Epithelial cell of esophagus (primary cell): ENCODE measurements around the gene ZDHHC1.

Experiments used
- DNase-seq: peaks from one replicate; pipeline ENCODE4 v3.0.0; 2010; ENCODE audit warnings: low read depth
- H3K4me3 ChIP-seq: 2 replicates; pipeline ENCODE4 v1.5.1; 2011; ENCODE audit warnings: mild to moderate bottlenecking, low read length, control low read depth
- TF ChIP-seq, protein P1 (sequence below): IDR thresholded peaks from 2 replicates; pipeline ENCODE4 v1.5.1; 2011; ENCODE audit warnings: low read depth, mild to moderate bottlenecking, low read length, control low read depth, inconsistent platforms; ENCODE audit not compliant: insufficient read depth; ENCODE audit errors: missing control alignments

The ZDHHC1 gene, protein sequence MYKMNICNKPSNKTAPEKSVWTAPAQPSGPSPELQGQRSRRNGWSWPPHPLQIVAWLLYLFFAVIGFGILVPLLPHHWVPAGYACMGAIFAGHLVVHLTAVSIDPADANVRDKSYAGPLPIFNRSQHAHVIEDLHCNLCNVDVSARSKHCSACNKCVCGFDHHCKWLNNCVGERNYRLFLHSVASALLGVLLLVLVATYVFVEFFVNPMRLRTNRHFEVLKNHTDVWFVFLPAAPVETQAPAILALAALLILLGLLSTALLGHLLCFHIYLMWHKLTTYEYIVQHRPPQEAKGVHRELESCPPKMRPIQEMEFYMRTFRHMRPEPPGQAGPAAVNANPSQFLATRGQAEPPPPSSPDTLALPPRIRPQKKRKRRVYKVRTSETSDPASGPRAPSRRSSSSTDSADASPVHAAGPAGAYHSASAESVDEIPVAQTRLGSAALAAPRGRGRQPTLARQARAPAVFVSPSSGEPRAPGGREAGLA

DNA sequence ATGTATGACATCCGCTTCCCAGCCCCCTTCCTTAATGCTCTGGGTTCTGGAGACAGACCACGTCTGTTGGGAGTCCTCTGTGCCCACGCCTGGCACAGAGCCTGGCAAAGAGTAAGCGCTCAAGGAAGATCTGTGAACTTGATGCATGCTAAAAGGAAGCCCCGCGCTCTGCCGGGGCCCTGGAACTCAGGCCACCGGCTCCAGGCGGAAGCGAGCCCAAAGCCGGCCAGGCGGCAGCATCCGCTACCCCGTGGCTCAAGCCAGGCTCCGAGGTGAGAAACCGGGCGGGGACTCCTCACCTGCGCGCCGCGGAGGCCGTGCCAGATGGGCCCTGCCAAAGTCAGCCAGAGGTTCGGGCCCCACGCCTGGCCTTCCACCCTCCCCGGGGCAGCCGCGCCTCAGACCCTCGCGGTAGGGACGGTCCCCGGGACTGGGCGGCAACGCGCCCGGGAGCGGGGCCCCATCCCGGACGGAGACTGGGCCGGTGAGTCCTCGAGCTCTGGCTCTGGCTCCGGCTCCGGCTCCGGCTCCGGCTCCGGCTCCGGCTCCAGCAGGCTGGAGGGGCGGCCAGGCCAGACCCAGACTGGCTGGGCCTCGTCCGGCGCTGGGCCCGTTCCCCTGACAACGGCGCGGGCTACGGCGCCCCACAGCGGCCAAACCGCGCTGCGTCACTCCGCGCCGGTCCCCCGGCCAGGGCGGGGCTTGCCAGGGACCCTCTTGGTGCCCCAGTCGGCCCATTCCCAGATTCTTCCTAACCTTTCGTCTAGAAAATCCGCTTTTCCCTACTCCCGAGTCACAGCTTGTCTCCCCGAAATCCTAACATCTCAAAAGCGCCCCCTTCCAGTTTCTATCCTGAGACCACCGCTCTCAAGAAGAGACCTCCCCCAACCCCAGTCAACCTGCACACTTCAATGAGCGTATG lies at the start of gene ZDHHC1:
Gene ZDHHC1 (minus strand): TSS at position 606 of the 922 bp plus-strand sequence. CDS start 8,702 bp downstream, outside the sequence.
- peak; percentile 64 for DNase-seq
- peak within 1 kb of the TSS; percentile 59 for H3K4me3 ChIP-seq
- TF ChIP-seq, protein P1, sequence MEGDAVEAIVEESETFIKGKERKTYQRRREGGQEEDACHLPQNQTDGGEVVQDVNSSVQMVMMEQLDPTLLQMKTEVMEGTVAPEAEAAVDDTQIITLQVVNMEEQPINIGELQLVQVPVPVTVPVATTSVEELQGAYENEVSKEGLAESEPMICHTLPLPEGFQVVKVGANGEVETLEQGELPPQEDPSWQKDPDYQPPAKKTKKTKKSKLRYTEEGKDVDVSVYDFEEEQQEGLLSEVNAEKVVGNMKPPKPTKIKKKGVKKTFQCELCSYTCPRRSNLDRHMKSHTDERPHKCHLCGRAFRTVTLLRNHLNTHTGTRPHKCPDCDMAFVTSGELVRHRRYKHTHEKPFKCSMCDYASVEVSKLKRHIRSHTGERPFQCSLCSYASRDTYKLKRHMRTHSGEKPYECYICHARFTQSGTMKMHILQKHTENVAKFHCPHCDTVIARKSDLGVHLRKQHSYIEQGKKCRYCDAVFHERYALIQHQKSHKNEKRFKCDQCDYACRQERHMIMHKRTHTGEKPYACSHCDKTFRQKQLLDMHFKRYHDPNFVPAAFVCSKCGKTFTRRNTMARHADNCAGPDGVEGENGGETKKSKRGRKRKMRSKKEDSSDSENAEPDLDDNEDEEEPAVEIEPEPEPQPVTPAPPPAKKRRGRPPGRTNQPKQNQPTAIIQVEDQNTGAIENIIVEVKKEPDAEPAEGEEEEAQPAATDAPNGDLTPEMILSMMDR, result peak; percentile 37

DNA sequence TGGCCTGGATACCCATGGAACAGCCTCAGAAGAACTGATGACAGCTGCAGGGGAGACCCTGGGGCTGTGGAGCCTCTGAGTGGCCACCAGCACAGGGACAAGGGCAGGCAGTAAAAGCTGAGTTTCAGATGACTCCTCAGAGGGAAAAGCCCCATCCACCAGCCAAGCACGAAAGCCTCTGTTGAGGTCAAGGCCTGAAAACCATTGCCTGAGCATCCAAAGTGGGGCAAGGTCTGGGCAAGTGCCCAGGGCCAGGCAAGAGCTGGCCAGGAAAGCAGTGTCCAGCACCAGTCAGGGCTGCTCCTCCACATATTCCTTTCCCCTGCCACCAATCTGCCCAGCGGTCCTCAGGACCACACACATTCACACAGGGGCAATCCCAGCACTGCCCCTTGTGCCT lies 48.3 kb upstream of the ZDHHC1 start:
- TF ChIP-seq, protein P1, result no peak
- DNase-seq, result no peak
- H3K4me3 ChIP-seq, result no peak overlapping the region

DNA sequence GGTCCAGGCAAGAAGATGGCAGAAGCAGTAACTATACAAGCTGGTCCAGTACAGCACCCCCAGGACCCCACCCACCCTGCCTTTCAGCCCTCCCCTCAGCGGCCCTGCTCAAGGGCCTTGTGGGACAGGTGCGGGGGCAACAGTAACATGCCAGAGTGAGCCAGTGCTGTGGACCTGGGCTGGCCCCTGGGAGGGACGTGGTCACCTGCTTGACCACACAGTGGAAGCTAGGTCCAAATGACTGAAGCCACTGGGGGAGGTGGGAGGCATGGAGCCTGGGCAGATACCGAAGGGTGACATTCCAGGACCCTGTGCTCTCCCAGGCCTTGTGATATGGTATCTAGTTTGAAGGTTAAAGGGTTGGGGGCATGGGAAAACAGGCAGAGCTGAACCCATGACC lies 47.4 kb upstream of the ZDHHC1 start:
- no peak for DNase-seq
- TF ChIP-seq, protein P1, result no peak
- H3K4me3 ChIP-seq, result no peak overlapping the region

DNA sequence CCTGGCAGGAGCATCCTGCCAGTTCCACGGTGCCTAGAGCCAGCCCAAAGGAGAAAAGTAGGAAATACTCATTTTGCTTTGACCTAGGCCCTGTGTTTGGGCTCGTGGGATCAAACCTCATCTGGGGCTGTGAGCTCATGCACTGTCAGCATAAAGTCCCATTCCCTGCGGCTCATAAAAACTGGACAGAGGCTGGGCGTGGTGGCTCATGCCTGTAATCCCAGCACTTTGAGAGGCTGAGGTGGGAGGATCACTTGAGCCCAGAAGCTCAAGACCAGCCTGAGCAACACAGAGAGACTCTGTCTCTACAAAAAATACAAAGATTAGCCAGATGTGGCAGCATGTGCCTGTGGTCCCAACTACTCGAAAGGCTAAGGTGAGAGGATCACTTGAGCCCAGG lies 46.8 kb upstream of the ZDHHC1 start:
- no peak overlapping the region for H3K4me3 ChIP-seq
- no peak for DNase-seq
- TF ChIP-seq, protein P1, result no peak

DNA sequence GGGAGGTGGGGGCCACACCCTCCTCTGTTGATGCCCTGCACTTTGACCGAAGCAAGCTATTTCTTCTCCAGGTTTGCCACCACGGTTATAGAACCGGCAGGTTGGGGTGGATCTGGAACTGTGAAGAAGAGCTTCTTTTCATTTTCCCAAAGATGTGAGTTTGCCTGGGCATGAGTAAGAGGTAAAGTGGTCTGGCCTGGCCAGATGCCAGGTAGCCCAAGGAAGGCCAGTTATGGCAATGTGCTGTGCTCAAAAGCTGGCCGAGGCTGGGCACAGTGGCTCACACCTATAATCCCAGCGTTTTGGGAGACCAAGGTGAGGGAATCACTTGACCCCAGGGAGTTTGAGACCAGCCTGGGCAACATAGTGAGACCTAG lies 46.0 kb upstream of the ZDHHC1 start:
- peak; percentile 12 for DNase-seq
- TF ChIP-seq, protein P1, result no peak
- H3K4me3 ChIP-seq, result no peak overlapping the region

DNA sequence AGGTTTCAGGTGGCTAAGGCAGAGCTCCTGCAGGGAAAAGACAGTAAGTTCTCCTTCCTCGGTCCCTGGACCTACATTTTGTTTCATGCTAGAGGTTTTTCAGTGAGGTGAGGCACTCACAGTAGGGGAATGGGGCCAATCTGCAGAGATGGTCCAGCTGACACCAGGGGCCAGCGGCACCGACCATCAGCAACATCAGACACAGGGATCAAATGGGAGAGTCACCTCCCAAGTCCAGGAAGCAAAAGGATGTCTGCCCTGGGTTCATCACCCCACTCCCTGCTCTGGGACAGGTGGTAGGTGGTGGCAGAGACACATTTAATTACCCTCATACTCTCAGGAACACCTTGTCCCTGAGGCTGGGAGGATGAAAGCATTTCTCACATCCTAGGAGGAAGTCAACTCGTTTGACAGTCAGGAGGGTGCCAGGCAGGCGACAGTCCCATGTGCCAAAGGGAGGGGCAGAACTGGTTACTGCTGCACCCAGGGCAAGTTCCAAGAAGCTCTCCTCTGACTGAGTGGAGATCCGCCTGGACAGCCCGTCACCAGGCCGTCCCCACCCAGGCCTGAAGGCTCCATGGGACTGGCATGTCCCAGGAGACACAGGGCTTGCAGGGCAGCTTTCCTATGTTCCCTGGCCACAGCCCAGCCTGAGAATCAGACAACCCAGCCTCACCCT lies 45.5 kb upstream of the ZDHHC1 start:
- TF ChIP-seq, protein P1, result no peak
- peak; percentile 45 for DNase-seq
- no peak overlapping the region for H3K4me3 ChIP-seq
